NCI-H146 (cell line): ENCODE data around the gene OR2T12.
"Not testable (repeated sequence)": the region's sequence is repeated elsewhere in the genome, so short reads cannot be mapped to it uniquely, and the experiment has no call there.

Experiments used
- DNase-seq: peaks from one replicate; lab custom pipeline; 2025; lab: John Stamatoyannopoulos, UW

OR2T12 gene, protein sequence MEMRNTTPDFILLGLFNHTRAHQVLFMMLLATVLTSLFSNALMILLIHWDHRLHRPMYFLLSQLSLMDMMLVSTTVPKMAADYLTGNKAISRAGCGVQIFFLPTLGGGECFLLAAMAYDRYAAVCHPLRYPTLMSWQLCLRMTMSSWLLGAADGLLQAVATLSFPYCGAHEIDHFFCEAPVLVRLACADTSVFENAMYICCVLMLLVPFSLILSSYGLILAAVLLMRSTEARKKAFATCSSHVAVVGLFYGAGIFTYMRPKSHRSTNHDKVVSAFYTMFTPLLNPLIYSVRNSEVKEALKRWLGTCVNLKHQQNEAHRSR

DNA sequence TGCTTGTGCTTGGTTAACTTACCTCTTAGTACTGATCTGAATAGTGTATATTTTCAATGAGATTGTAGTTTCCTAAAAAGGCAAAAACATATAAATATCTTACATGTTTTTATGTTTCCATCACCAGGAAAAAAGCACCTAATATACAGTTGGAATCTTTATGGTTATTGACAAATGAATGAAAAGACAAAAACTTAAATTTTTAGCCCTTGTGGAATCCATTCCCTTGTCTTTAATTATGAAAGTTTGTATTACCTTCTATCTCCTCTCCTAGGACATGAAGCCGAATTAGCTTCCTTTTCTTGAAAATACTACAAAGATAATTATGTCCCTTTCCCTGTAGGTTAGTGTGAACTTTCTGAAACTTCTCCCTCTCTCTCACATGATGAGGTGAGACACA lies at the start of gene OR2T12:
Gene OR2T12, minus strand, starts transcription at position 101 of the 400 bp plus-strand sequence. CDS start 7,846 bp downstream, outside the sequence.
- DNase-seq: no peak

DNA sequence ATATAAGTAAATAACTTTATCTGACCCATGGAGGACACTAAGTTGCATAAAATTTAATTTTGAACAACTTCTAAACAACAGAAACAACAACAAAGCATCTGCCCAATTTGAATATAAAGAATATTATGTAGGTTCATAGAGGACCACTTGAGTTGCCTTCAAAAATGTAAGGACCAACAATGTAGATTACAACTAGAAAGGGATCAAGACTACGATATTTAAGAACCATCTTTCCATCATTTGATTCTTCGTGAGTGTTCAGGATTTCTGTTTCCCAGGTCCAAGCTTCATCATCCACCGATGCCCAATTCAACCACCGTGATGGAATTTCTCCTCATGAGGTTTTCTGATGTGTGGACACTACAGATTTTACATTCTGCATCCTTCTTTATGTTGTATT lies 45.3 kb upstream of the OR2T12 start, which contains the start of gene OR14C36:
Gene OR14C36, plus strand, starts transcription at position 301 of the 400 bp plus-strand sequence. Its CDS starts 0 bp downstream, at position 301.
- no peak for DNase-seq

DNA sequence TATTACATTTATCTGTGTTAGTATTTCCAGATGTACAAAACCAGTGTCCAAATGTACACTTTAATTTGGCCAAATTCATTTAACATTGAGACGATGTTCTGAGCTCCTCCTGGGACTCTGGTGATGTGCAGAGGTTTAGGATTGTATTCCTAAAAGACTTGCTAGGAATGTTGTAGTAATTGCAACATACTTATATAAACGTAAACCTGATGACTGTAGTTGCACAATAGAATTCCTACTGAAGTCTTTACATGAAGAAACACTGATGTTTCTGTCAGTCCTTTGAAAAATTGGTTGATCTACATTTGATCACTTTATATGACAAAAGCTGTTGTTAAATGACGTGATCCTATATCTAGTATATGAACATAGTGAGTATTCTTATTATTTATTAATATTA lies 40.2 kb upstream of the OR2T12 start:
- no peak for DNase-seq

DNA sequence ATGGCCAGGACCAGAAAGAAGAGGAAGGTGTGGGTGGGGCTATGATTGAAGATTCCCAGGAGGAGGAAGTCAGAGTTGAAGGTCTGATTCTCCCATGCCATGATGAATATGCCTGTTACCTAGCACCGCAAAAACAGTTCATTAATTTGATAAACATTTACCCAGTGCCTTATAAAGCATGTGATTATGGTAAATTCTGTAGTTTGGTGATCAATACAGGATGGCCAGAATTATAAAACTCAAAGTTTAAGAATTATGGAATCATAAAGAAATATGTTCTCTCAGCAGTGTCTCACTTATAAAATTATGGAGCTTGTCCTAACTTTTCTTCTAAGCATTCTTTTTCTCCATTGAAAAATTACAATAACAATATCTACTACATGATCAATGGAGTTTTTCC lies 21.2 kb upstream of the OR2T12 start, which contains the start of gene OR2M7:
Gene OR2M7, minus strand, starts transcription at position 101 of the 400 bp plus-strand sequence. Its CDS starts 0 bp downstream, at position 101.
- DNase-seq: no peak

DNA sequence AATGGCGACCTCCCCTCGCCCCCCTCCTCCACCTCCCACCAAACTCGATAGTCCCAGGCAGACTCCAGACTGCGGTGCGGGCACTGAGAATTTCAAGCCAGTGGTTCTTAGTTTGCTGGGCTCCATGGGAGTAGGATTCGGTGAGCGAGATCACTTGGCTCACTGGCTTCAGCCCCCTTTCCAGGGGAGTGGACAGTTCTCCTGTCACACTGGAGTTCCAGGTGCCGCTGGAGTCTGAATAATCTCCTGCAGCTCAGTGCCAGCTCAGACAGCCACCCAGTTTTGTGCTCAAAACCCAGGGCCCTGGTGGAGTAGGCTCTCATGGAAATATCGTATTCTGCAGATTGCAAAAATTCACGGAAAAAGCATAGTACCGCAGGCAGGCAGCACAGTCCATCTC lies 13.6 kb upstream of the OR2T12 start:
- DNase-seq: no peak

DNA sequence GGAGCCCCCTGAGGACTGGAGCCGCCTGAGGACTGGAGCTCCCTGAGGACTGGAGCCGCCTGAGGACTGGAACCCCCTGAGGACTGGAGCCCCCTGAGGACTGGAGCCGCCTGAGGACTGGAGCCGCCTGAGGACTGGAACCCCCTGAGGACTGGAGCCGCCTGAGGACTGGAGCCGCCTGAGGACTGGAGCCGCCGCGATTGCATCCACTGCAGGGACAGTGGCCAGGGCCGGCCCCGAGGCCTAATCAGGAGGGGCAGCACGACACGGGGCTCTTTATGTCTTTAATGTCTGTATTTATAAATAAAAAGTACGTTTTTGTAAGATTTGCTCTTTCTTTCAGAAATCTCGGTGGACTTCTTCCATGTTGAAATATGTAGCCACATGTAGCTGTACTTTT lies 3.5 kb upstream of the OR2T12 start:
- not testable (repeated sequence) for DNase-seq

DNA sequence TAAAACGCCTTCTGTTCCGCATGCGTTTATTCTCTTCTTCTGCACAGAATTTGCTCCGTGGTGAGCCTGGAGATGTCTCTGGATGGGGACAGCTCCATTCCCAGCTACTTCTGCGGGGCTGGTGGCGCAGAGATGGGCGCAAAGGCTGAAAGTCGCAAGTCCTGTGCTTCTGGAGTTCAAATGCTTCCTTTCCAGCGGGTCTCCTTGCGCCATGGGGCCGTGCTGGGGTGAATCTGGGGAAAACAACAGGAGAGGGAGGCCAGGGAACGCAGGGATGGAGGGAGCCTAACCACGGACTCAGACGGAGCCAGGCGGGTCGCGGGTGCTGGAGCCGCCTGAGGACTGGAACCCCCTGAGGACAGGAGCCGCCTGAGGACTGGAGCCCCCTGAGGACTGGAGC lies 2.9 kb upstream of the OR2T12 start:
- DNase-seq: no peak

DNA sequence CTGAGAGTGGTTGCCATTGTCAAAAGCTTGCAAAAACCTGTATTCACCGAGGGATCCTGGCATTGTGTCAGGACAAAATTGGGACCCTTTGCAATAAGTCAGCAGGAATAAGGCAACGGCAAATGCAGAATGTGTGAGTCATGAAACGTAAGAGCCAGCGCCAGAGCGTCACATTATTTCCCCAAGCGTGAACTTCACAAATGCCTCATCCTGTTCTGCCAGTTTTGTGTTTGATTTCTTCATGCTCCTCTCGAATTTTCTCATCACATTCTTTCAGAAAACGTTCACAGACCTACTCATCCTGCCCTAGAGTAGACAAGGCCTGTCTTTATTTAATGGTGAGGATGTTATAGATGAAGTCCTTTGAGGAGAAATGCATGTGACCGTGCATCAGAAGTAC lies 2.4 kb upstream of the OR2T12 start:
- DNase-seq: not testable (repeated sequence)

DNA sequence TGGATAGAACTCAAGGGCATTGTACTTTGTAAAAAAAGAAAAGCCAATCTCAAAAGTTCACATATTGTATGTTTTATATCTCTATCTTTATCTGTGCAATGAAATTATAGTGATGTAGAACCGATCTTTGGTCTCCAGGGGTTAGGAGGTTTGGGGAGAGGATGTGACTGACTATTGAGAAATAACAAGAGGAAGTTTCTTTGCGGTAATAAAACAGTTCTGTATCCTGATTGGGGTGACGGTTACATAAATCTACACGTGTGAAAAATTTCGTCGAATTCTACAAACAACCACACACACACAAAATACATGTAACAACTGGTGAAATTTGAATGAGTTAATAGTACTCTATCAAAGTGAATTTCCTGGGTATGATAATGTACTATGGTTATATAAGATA lies 14.8 kb downstream of the OR2T12 start:
- DNase-seq: no peak

DNA sequence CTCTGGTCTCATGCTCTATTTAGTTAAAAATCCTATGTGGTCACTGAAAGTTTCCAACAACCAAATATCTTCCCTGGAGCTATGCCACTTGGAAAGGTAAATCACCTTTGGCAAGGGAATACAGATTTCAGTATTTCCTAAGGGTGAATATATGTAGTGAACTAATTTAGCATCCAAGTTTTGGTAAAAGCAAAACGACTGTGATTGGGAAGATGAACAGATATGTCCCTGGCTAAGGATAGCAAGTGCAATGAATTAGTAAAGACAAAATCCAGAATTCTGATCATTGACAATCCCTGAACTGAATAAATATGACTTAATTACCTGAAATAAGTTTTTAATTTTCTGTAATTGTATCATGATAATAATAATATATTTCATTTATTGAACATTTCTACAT lies 25.3 kb downstream of the OR2T12 start, which contains the start of gene OR2T33:
Gene OR2T33, minus strand, starts transcription at position 101 of the 400 bp plus-strand sequence. CDS start 4,162 bp downstream, outside the sequence.
- DNase-seq: no peak

DNA sequence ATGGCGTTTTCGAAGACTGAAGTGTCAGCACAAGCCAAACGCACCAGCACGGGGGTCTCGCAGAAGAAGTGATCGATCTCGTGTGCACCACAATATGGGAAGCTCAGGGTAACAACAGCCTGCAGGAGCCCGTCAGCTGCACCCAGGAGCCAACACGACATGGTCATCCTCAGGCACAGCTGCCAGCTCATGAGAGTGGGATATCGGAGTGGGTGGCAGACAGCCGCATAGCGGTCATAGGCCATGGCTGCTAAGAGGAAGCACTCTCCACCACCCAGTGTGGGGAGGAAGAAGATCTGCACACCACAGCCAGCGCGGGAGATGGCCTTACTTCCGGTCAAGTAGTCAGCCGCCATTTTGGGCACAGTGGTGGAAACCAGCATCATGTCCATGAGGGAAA lies 30.0 kb downstream of the OR2T12 start:
- not testable (repeated sequence) for DNase-seq

DNA sequence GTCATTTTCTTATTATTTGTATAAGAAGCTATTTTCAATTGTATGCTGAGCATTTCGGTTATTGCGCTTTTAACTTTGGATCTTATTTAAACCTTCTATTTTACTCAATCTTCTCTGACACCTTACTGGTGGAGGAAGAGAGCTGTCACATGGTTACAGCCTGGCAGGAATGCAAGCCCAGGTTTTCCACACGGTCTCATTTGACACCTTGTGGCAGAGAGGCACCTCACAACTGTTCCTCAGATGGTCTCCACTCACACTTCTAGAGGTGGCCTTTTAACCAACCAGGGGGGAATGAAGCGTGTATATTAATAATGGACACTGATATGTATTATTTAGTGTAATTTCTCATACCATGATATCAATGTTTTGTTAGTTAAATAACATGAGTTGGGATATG lies 35.0 kb downstream of the OR2T12 start:
- DNase-seq: no peak

DNA sequence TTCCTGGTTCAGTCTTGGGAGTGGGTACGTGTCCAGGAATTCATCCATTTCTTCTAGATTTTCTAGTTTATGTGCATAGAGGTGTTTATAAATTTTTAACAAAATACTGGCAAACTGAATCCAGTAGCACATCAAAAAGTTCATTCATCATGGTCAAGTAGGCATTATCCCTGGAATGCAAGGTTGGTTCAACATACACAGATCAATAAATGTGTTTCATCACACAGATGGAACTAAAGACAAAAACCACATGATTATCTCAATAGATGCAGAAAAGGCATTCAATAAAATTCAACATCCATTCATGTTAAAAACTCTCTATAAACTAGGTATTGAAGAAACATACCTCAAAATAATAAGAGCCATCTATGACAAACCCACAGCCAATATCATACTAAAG lies 43.9 kb downstream of the OR2T12 start:
- not testable (repeated sequence) for DNase-seq

DNA sequence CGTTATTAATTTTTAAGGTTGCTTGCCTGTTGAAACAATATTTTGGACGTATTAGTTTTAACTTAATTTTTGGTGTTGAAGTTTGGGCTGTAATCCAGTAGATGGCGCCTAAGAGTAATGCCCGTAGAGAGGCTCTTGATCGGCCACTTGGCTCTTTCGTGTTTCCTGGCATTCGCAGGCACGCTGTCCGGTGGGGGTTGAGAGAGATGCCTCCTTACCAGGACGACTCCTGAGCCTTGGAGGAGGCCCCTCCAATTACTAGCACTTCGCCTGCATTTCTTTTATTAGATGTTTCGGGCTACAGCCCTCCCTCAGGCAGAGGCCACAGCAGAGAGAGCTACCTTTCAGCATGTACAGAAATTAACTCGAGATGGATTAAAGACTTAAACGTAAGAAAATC lies 60.0 kb downstream of the OR2T12 start:
- DNase-seq: peak; percentile 31
